Keratinocyte (primary cell): ENCODE results near the gene LMNA.
"Not testable (repeated sequence)": the region's sequence is repeated elsewhere in the genome, so short reads cannot be mapped to it uniquely, and the experiment has no call there.

Source experiments
- EZH2 ChIP-seq: IDR thresholded peaks from one replicate; pipeline ENCODE4 v1.6.1; 2012; ENCODE audit warnings: inconsistent platforms, mild to moderate bottlenecking, low read length, moderate library complexity
- TF ChIP-seq, protein P1 (sequence below), 3 experiments: IDR thresholded peaks in 1 of 3; conservative IDR thresholded peaks in 1 of 3; optimal IDR thresholded peaks in 1 of 3; 2 replicates in 2 of 3; 3 replicates in 1 of 3; pipeline versions ENCODE3 to v1.5.1; 2011; ENCODE audit warnings: low read length in 3 of 3, mild to moderate bottlenecking in 3 of 3, moderate library complexity in 2 of 3, control low read depth in 1 of 3, inconsistent platforms in 1 of 3; ENCODE audit not compliant: insufficient read depth in 2 of 3; ENCODE audit errors: extremely low read depth in 1 of 3

DNA sequence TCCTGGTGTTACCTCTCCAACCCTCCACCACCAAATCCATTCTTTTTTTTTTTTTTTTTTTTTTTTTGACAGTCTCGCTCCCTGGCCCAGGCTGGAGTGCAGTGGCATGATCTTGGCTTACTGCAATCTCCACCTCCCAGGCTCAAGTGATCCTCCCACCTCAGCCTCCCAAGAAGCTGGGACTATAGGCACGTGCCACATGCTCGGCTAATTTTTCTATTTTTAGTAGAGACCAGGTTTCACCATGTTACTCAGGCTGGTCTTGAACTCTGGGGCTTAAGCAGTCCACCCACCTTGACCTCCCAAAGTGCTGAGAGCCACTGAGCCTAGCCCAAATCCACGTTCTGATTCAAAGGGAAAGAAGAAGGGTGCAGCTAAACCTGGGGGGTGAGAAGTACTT, 6.5 kb downstream of the LMNA start:
- TF ChIP-seq, protein P1, sequence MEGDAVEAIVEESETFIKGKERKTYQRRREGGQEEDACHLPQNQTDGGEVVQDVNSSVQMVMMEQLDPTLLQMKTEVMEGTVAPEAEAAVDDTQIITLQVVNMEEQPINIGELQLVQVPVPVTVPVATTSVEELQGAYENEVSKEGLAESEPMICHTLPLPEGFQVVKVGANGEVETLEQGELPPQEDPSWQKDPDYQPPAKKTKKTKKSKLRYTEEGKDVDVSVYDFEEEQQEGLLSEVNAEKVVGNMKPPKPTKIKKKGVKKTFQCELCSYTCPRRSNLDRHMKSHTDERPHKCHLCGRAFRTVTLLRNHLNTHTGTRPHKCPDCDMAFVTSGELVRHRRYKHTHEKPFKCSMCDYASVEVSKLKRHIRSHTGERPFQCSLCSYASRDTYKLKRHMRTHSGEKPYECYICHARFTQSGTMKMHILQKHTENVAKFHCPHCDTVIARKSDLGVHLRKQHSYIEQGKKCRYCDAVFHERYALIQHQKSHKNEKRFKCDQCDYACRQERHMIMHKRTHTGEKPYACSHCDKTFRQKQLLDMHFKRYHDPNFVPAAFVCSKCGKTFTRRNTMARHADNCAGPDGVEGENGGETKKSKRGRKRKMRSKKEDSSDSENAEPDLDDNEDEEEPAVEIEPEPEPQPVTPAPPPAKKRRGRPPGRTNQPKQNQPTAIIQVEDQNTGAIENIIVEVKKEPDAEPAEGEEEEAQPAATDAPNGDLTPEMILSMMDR (optimal IDR thresholded peaks at IDR 0.05 in 1 of 3, IDR thresholded peaks at IDR 0.05 in 1 of 3, conservative IDR thresholded peaks at IDR 0.05 in 1 of 3; ENCODE audit: extremely low read depth in 1 of 3, insufficient read depth in 2 of 3, low read length in 3 of 3), result not testable (repeated sequence)
- not testable (repeated sequence) for TF ChIP-seq EZH2
